Gastroesophageal sphincter (tissue), 4 donors: ENCODE results near the gene SLC7A1. TPM values are rescaled to one million over a fixed set of nuclear protein-coding genes. Genes with fewer than 3 reads are reported as not detected.

Experiments used
- ATAC-seq: fragments of 150-250 bp; one replicate; pipeline ENCODE4 v1.9.1; 2016; ENCODE audit warnings: mild to moderate bottlenecking, moderate library complexity
- H3K27ac ChIP-seq, 4 donors: fragments of 200-600 bp; sonication (generic) in 3 of 4; 1 replicate in 3 of 4; 2 replicates in 1 of 4; pipeline ENCODE4 v1.5.1; 2016 to 2019
- H3K27me3 ChIP-seq: fragments of 200-600 bp; sonication (generic); one replicate; pipeline ENCODE4 v1.5.1; 2019
- H3K36me3 ChIP-seq, 2 donors: fragments of 200-600 bp; sonication (generic); one replicate each; pipeline ENCODE4 v1.5.1; 2019; ENCODE audit warnings: control low read depth in 1 of 2
- H3K4me1 ChIP-seq, 3 donors: fragments of 200-600 bp; sonication (generic); 1 replicate in 2 of 3; 2 replicates in 1 of 3; pipeline ENCODE4 v1.5.1; 2016 to 2019; ENCODE audit warnings: control low read depth in 2 of 3
- H3K4me3 ChIP-seq, 2 donors: fragments of 200-600 bp; sonication (generic); one replicate each; pipeline ENCODE4 v1.5.1; 2019; ENCODE audit warnings: mild to moderate bottlenecking in 1 of 2, moderate library complexity in 1 of 2
- H3K9me3 ChIP-seq, 3 donors: fragments of 200-600 bp; sonication (generic); one replicate each; pipeline ENCODE4 v1.5.1; 2017 to 2019; ENCODE audit warnings: control low read depth in 2 of 3
- EP300 ChIP-seq: sonication (generic); formaldehyde crosslinking; IDR thresholded peaks from one replicate; pipeline ENCODE4 v1.6.1; 2017; ENCODE audit warnings: antibody characterized with exemption, mild to moderate bottlenecking
- POLR2A ChIP-seq, 2 donors: fragments of 450-650 bp; IDR thresholded peaks; one replicate each; pipeline ENCODE4 v1.6.1; 2017; ENCODE audit warnings: antibody characterized with exemption in 2 of 2, mild to moderate bottlenecking in 2 of 2, moderate library complexity in 1 of 2
- POLR2AphosphoS5 ChIP-seq: sonication (generic); formaldehyde crosslinking; IDR thresholded peaks from one replicate; pipeline ENCODE4 v1.6.1; 2017; ENCODE audit warnings: antibody characterized with exemption
- WGBS, 2 donors: methylation state at CpG; one replicate each; pipeline ENCODE4 v1.1.5; 2018; ENCODE audit warnings: low coverage in 1 of 2; 5-methylcytosine and 5-hydroxymethylcytosine counted together
- total RNA-seq, 4 donors: library from RNA; depleted of rRNA; stranded (reverse); fragments of >200 nt; gene quantifications; one replicate each; pipeline ENCODE4 v1.1.0, GENCODE V29; 2016
- TF ChIP-seq, protein P1 (sequence below), 4 experiments: fragments of 200-600 bp in 2 of 4; fragments of 450-650 bp in 2 of 4; sonication (generic) in 1 of 4; IDR thresholded peaks; one replicate each; pipeline ENCODE4 v1.5.1; 2017 to 2019; ENCODE audit warnings: antibody characterized with exemption in 4 of 4, mild to moderate bottlenecking in 2 of 4, moderate library complexity in 2 of 4

Gene SLC7A1
- total RNA-seq, 4 donors from 2014 or later = 13.5 to 33.8 (median 22.1) TPM

DNA sequence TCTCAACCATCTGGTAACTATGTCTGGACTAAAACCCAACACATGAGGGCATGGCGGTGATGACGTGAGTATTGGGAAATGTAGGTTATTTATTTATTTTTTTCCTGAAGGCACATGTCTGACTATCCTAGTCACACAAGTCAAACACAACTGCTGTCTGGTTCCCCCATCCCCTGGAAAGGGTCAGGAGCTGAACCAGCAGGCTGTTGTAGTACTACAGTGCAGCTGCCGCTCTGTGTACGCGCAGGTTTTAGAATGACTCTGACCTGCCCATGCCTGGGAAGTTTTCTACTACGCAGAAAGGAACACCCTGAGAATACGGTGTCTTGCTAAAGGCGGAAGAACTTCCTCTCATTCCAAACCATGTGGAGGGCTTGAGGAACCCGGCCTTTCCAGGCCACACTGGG is 1.2 kb downstream of the SLC7A1 start:
- Histone ChIP-seq H3K4me3 (peak overlapping the region; percentile 86 to 96), H3K4me1 (peaks cover 0 to 52% (median 3%) of the 10 kb centered on the region in 3 donors)
- TF ChIP-seq EP300 = no peak
- no peak for TF ChIP-seq POLR2A (IDR thresholded peaks at IDR 0.05)
- peak; percentile 48 for TF ChIP-seq POLR2AphosphoS5

DNA sequence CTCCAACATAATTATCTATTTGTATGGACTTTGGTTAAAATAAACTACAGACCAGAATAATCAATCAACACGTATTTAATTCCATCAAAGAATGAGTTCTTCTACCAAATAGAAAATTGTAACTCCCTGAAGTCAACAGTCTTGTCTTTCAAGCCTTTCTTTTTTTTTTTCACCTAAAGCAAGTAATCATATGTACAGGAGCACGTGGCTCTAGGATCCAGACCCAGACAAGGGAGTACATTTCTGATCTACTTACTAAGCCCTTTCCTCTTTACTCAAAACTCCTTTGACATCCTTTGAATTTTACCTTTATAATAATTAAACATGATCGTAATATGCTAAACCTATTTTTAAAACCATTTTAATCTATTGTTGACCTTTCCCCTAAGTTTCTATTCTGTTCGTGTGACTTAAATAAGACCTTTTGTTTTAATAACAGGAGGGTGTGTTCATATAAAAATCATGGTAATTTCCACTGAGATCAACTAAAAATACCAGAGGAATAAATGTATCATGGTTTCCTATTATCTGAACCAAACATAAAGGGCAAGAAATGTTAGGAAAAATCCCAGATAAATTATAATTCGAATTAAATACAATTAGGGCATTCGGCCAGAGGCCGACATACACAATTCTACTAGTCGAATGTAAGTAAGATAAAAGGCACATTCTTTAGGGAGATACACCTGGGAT is 1.7 kb downstream of the SLC7A1 start:
- TF ChIP-seq EP300 (no peak), POLR2AphosphoS5 (no peak), POLR2A (IDR thresholded peaks at IDR 0.05) (no peak)
- TF ChIP-seq, protein P1, sequence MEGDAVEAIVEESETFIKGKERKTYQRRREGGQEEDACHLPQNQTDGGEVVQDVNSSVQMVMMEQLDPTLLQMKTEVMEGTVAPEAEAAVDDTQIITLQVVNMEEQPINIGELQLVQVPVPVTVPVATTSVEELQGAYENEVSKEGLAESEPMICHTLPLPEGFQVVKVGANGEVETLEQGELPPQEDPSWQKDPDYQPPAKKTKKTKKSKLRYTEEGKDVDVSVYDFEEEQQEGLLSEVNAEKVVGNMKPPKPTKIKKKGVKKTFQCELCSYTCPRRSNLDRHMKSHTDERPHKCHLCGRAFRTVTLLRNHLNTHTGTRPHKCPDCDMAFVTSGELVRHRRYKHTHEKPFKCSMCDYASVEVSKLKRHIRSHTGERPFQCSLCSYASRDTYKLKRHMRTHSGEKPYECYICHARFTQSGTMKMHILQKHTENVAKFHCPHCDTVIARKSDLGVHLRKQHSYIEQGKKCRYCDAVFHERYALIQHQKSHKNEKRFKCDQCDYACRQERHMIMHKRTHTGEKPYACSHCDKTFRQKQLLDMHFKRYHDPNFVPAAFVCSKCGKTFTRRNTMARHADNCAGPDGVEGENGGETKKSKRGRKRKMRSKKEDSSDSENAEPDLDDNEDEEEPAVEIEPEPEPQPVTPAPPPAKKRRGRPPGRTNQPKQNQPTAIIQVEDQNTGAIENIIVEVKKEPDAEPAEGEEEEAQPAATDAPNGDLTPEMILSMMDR (IDR thresholded peaks at IDR 0.05) = no peak

More for the DNA sequence above, 1.2 kb downstream of the SLC7A1 start:
- Histone ChIP-seq H3K27ac (peak overlapping the region; percentile 85 to 98 (median 96)), H3K27me3 (no peaks in the 10 kb centered on the region), H3K36me3 (no peaks in the 10 kb centered on the region), H3K9me3 (no peaks in the 10 kb centered on the region)
- WGBS, 2 donors = 14 to 25% methylated on average over 2 to 5 of the region's 9 CpGs
- peak; percentile 20 for ATAC-seq

DNA sequence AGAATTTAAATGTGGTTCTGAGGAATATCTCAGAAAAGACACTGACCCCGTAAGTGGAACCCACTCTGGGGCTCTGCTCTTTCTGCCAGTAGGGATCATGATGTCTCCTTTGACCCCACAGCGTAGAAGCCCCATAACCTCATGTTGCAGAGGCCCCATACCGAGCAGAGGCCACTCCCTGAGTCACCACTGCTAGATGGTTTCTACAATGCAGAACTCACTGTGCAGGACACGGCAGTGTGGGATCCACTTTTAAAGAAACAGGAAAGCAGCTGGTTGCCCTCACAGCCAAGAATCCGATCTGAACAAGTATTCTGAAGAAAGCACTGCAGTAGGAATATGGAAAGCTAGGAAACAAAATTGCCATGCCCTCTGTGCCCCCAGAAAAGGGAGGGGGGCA is 4.2 kb downstream of the SLC7A1 start:
- peaks cover 0 to 59% (median 3%) of the 10 kb centered on the region in 3 donors for H3K4me1 ChIP-seq
- TF ChIP-seq, protein P1 (IDR thresholded peaks at IDR 0.05) = no peak
- no peak for TF ChIP-seq EP300
- H3K9me3 ChIP-seq = no peaks in the 10 kb centered on the region
- no peak overlapping the region for H3K4me3 ChIP-seq
- H3K27me3 ChIP-seq = no peaks in the 10 kb centered on the region
- 67 to 68% methylated on average over 5 of the region's 5 CpGs for WGBS, 2 donors
- no peak for ATAC-seq
- peak overlapping the region in 2 of 4 donors; percentile 98 for H3K27ac ChIP-seq
- no peaks in the 10 kb centered on the region for H3K36me3 ChIP-seq

More for the DNA sequence above, 1.7 kb downstream of the SLC7A1 start:
- Histone ChIP-seq H3K36me3 (no peaks in the 10 kb centered on the region), H3K4me3 (peak overlapping the region; percentile 86 to 96), H3K27ac (peak overlapping the region; percentile 85 to 98 (median 96)), H3K27me3 (no peaks in the 10 kb centered on the region), H3K4me1 (peaks cover 0 to 57% (median 3%) of the 10 kb centered on the region in 3 donors), H3K9me3 (no peaks in the 10 kb centered on the region)
- 50 to 55% methylated on average over 7 to 8 of the region's 8 CpGs for WGBS, 2 donors
- ATAC-seq = no peak

DNA sequence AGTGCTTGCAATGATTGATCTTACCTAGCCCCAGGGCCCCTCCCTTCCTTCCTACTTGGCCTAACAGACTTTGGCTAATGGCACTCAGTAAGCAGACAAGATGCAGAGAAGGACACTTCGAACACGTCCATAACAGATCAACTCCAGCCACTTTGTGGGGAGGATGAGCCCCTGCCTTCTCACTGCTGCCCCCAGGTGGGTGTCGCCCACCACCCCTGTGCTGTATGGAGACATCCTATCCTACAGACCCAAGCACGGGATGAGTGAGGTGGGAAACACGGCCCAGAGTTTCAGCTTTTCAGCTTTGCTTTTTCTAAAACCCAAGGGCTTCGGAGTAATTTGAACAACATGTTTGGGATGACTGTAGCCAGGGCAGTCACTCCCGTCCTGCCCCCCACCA is 5.5 kb downstream of the SLC7A1 start:
- ATAC-seq = no peak
- Histone ChIP-seq H3K27ac (peak overlapping the region in 3 of 4 donors; percentile 29 to 70 (median 44)), H3K9me3 (no peaks in the 10 kb centered on the region), H3K4me3 (no peak overlapping the region), H3K36me3 (no peaks in the 10 kb centered on the region), H3K27me3 (no peaks in the 10 kb centered on the region), H3K4me1 (peaks cover 0 to 53% (median 3%) of the 10 kb centered on the region in 3 donors)
- WGBS, 2 donors = 78% methylated on average over 5 of the region's 7 CpGs; no CpG with 5 or more reads in 1 of the 2 donors
- TF ChIP-seq POLR2AphosphoS5 (no peak), EP300 (no peak)
- TF ChIP-seq, protein P1 (IDR thresholded peaks at IDR 0.05) = no peak

DNA sequence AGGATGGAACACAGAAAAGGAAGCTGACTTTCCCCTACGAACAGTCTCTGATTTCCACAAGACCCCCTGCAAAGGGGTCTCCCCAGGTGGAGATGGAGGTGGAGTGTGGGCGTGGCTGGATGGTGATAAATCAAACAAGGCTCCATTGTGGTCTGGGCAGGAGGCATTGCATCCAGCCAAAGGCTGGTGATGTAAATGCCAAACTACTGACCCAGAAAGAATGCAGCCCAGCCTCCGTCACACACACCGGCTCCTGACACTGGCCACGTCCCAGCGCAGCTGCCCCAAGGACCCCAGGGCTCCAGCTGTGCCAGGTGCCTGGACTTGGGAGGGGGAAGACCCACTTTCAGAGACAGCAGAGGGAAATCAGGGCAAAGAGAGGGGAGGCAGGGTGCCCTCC is 6.3 kb downstream of the SLC7A1 start:
- Histone ChIP-seq H3K9me3 (no peaks in the 10 kb centered on the region), H3K4me3 (no peak overlapping the region), H3K27me3 (no peaks in the 10 kb centered on the region), H3K36me3 (no peaks in the 10 kb centered on the region), H3K27ac (peak overlapping the region; percentile 16 to 70 (median 55)), H3K4me1 (peaks cover 0 to 53% (median 3%) of the 10 kb centered on the region in 3 donors)
- peak; percentile 62 for ATAC-seq
- WGBS, 2 donors = 83 to 100% methylated on average over 1 to 2 of the region's 6 CpGs
- TF ChIP-seq POLR2AphosphoS5 (peak; percentile 42), EP300 (no peak)

DNA sequence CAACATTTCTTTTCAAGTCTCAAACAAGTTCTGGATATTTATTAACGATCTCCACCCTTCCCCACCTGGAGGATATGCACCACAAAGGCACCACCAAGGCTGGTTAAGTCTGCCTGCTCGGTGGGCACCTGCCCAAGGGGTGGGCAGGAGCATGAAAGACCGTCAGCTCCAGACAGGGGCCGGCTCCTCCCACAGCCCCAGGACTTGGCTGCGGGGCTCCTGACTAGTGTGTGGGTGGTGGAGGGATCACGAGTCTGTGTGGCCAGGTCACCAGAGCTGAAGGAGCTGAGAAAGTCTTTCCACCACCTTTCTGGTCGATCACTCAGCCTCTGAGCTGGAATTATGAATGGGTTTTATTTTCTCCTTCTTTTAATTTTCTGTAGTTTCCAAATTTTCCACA is 7.8 kb downstream of the SLC7A1 start:
- Histone ChIP-seq H3K27ac (no peak overlapping the region), H3K36me3 (no peaks in the 10 kb centered on the region), H3K4me1 (peaks cover 0 to 46% (median 3%) of the 10 kb centered on the region in 3 donors), H3K9me3 (no peaks in the 10 kb centered on the region), H3K27me3 (no peaks in the 10 kb centered on the region), H3K4me3 (no peak overlapping the region)
- TF ChIP-seq, protein P1 (IDR thresholded peaks at IDR 0.05) = no peak
- TF ChIP-seq POLR2A (IDR thresholded peaks at IDR 0.05) (no peak), POLR2AphosphoS5 (no peak), EP300 (no peak)
- WGBS, 2 donors = 32 to 60% methylated on average over 4 to 6 of the region's 7 CpGs
- no peak for ATAC-seq
